ENCODE data around the gene TMEM120A. TPM values are rescaled to one million over a fixed set of nuclear protein-coding genes. Genes with fewer than 3 reads are reported as not detected.

The TMEM120A gene
- total and polyA plus RNA-seq, 10 of the 15 experiments (the other 5 are each of a cell fraction or from before 2014, with no cell fraction given), result 0.43 to 86.6 (median 18.5) TPM

- TF ChIP-seq SMC3 (IDR thresholded peaks at IDR 0.05; ENCODE audit: borderline replicate concordance, low read length), result no peak
- no peak for TF ChIP-seq ZZZ3 (IDR thresholded peaks at IDR 0.05; ENCODE audit: control insufficient read depth, insufficient read length, low read depth)
- no peak for TF ChIP-seq CHD1 (IDR thresholded peaks at IDR 0.05; ENCODE audit: low read depth, low read length)
- no peak for TF ChIP-seq JUNB (IDR thresholded peaks at IDR 0.05)
- 88% methylated on average over 36 of the region's 38 CpGs for WGBS (ENCODE audit: insufficient coverage, insufficient replicate concordance, low lambda C conversion rate, missing lambda C conversion rate)
Observed at GRCh38 chr7:75981453-75982305, 12.7 kb downstream of the TMEM120A start.

GRCh38 chr7:75981203-75981452 lies 13.3 kb downstream of the TMEM120A start:
- no peak overlapping the region for H3K4me2 ChIP-seq (ENCODE audit: control insufficient read depth, insufficient read depth)
- DNase-seq (ENCODE audit: low read depth, low spot score) (no peak), FAIRE-seq (no peak), ATAC-seq (no peak)
- H3K9me3 ChIP-seq (replicated peaks; ENCODE audit: control insufficient read depth, insufficient read depth, low read length), result no peaks in the 10 kb centered on the region
- SMC1A ChIA-PET (ENCODE audit: uncharacterized antibody, unreplicated experiment), result no interaction called here
- peaks cover 0 to 31% of the 10 kb centered on the region in 2 experiments; a peak in 3 of 4 replicates for H3K36me3 ChIP-seq (ENCODE audit: control insufficient read depth in 2 of 2, insufficient read depth in 2 of 2, low read length in 1 of 2)
- no TSS peak for BruUV-seq (replicated peaks)
- no peaks in the 10 kb centered on the region for H3K79me2 ChIP-seq (ENCODE audit: control insufficient read depth, insufficient read depth, low read length)
- RAD21 ChIA-PET (ENCODE audit: unreplicated experiment), result no interaction called here
- H4K20me1 ChIP-seq (ENCODE audit: control insufficient read depth, insufficient read depth), result no peaks in the 10 kb centered on the region
- H3K27ac ChIP-seq (ENCODE audit: control insufficient read depth, insufficient read depth), result no peak overlapping the region
- WGBS (ENCODE audit: insufficient coverage, insufficient replicate concordance, low lambda C conversion rate, missing lambda C conversion rate), result 70% methylated on average over 8 of the region's 12 CpGs
- in situ Hi-C loops (cut with MboI) (no loop called here), intact Hi-C loops (cut with micrococcal nuclease; ENCODE audit: unreplicated experiment) (no loop called here)
- no peak overlapping the region for H3K9ac ChIP-seq (ENCODE audit: control insufficient read depth, insufficient read depth, low read length)
- no peak overlapping the region for H3K4me3 ChIP-seq
- H3K27me3 ChIP-seq (replicated peaks in 1 of 2; ENCODE audit: control insufficient read depth in 2 of 2, insufficient read depth in 2 of 2, low read length in 1 of 2), result no peaks in the 10 kb centered on the region
- TF ChIP-seq EED (IDR thresholded peaks at IDR 0.05; ENCODE audit: low read depth), result no peak
- no peak for TF ChIP-seq NFYA (IDR thresholded peaks at IDR 0.05; ENCODE audit: borderline replicate concordance, low read depth, low read length)
- TF ChIP-seq ZBTB33 (IDR thresholded peaks at IDR 0.05), result no peak
- TF ChIP-seq POU2F2 (IDR thresholded peaks at IDR 0.05; ENCODE audit: borderline replicate concordance, low read depth, low read length), result no peak
- TF ChIP-seq RFX5 (IDR thresholded peaks at IDR 0.05; ENCODE audit: low read depth, low read length), result no peak
- no peak for TF ChIP-seq ELK1 (IDR thresholded peaks at IDR 0.05; ENCODE audit: low read depth, low read length)
- TF ChIP-seq SUPT20H (IDR thresholded peaks at IDR 0.05; ENCODE audit: borderline replicate concordance, control insufficient read depth, low read depth, low read length), result no peak
- no peaks in the 10 kb centered on the region for H3K4me1 ChIP-seq (ENCODE audit: control insufficient read depth, insufficient read depth, low read length)
- POLR2A ChIA-PET, result no interaction called here
- CTCF ChIA-PET, result no interaction called here
- no peak overlapping the region for H2AFZ ChIP-seq (ENCODE audit: control insufficient read depth, low read depth, low read length)

More at GRCh38 chr7:75981453-75982305, 12.7 kb downstream of the TMEM120A start:
- H3K4me3 ChIP-seq, result no peak overlapping the region
- in situ Hi-C loops (cut with MboI), result no loop called here
- no peaks in the 10 kb centered on the region for H4K20me1 ChIP-seq (ENCODE audit: control insufficient read depth, insufficient read depth)
- ChIA-PET CTCF (no interaction called here), POLR2A (no interaction called here), SMC1A (ENCODE audit: uncharacterized antibody, unreplicated experiment) (no interaction called here), RAD21 (ENCODE audit: unreplicated experiment) (no interaction called here)
- no peak for ATAC-seq
- H3K4me2 ChIP-seq (ENCODE audit: control insufficient read depth, insufficient read depth), result no peak overlapping the region
- no peak overlapping the region for H3K9ac ChIP-seq (ENCODE audit: control insufficient read depth, insufficient read depth, low read length)
- peaks cover 0 to 34% of the 10 kb centered on the region in 2 experiments; a peak in 3 of 4 replicates for H3K36me3 ChIP-seq (ENCODE audit: control insufficient read depth in 2 of 2, insufficient read depth in 2 of 2, low read length in 1 of 2)
- H3K9me3 ChIP-seq (replicated peaks; ENCODE audit: control insufficient read depth, insufficient read depth, low read length), result no peaks in the 10 kb centered on the region
- H3K4me1 ChIP-seq (ENCODE audit: control insufficient read depth, insufficient read depth, low read length), result no peaks in the 10 kb centered on the region
- BruUV-seq (replicated peaks), result no TSS peak
- H3K27ac ChIP-seq (ENCODE audit: control insufficient read depth, insufficient read depth), result no peak overlapping the region
- no peak for DNase-seq (ENCODE audit: low read depth, low spot score)
- no peak overlapping the region for H2AFZ ChIP-seq (ENCODE audit: control insufficient read depth, low read depth, low read length)
- intact Hi-C loops (cut with micrococcal nuclease; ENCODE audit: unreplicated experiment), result no loop called here
- H3K27me3 ChIP-seq (replicated peaks in 1 of 2; ENCODE audit: control insufficient read depth in 2 of 2, insufficient read depth in 2 of 2, low read length in 1 of 2), result no peaks in the 10 kb centered on the region
- no peak for FAIRE-seq
- no peaks in the 10 kb centered on the region for H3K79me2 ChIP-seq (ENCODE audit: control insufficient read depth, insufficient read depth, low read length)

Data from GM12878 (cell line).